Measurements from ENCODE around the gene TBC1D1.

- no peak for TF ChIP-seq GLIS3 (CRISPR knock-in tag; IDR thresholded peaks at IDR 0.05)
- TF ChIP-seq PATZ1 (CRISPR knock-in tag; IDR thresholded peaks at IDR 0.05; ENCODE audit: borderline replicate concordance) = no peak
- no peak for TF ChIP-seq CSRNP3 (CRISPR knock-in tag; IDR thresholded peaks at IDR 0.05)
- TF ChIP-seq RARB (CRISPR knock-in tag; IDR thresholded peaks at IDR 0.05) = no peak
- TF ChIP-seq PPARA (CRISPR knock-in tag; IDR thresholded peaks at IDR 0.05; ENCODE audit: borderline replicate concordance) = no peak
- TF ChIP-seq ESRRG (CRISPR knock-in tag; IDR thresholded peaks at IDR 0.05) = no peak
- TF ChIP-seq ZFP3 (CRISPR knock-in tag; IDR thresholded peaks at IDR 0.05) = no peak
- no peak for TF ChIP-seq CREB5 (CRISPR knock-in tag; IDR thresholded peaks at IDR 0.05; ENCODE audit: low read depth)
- TF ChIP-seq TOX (CRISPR knock-in tag; IDR thresholded peaks at IDR 0.05; ENCODE audit: borderline replicate concordance) = no peak
- no peak for TF ChIP-seq ZC3H10 (CRISPR knock-in tag; IDR thresholded peaks at IDR 0.05)
- no peak for TF ChIP-seq TSHZ2 (CRISPR knock-in tag; IDR thresholded peaks at IDR 0.05)
- no peak for TF ChIP-seq CSDC2 (CRISPR knock-in tag; IDR thresholded peaks at IDR 0.05)
- TF ChIP-seq BACH2 (CRISPR knock-in tag; IDR thresholded peaks at IDR 0.05; ENCODE audit: borderline replicate concordance) = no peak
Measured at GRCh38 chr4:37949636-37950426, 58.9 kb downstream of the TBC1D1 start.
